Germinal center (tissue), 1 donor: Measurements from ENCODE around the gene C11orf54.
A peak's percentile ranks its signal among the peaks of the same experiment; 100 is the strongest.
"Not testable (repeated sequence)": the region's sequence is repeated elsewhere in the genome, so short reads cannot be mapped to it uniquely, and the experiment has no call there.

Source experiments
- DNase-seq: peaks from one replicate; pipeline ENCODE4 v3.0.0; 2012; ENCODE audit warnings: mixed read lengths, low spot score

The C11orf54 gene

GRCh38 chr11:93734427-93735222 is 6.8 kb upstream of the C11orf54 start:
- no peak for DNase-seq

- no peak for DNase-seq
Observed at GRCh38 chr11:93735627-93736026, 5.8 kb upstream of the C11orf54 start.

GRCh38 chr11:93736129-93736528 is 5.3 kb upstream of the C11orf54 start:
- DNase-seq: no peak

- DNase-seq: no peak
Observed at GRCh38 chr11:93737904-93738612, 3.4 kb upstream of the C11orf54 start.

- DNase-seq: no peak
Observed at GRCh38 chr11:93738647-93739081, 2.8 kb upstream of the C11orf54 start.

- DNase-seq: peak; percentile 8
Observed at GRCh38 chr11:93740031-93740729, 1.3 kb upstream of the C11orf54 start.

- peak; percentile 65 for DNase-seq
Observed at GRCh38 chr11:93740730-93741093, 760 bp upstream of the C11orf54 start.

GRCh38 chr11:93741882-93742226 is 382 bp downstream of the C11orf54 start:
- DNase-seq: peak; percentile 53

- no peak for DNase-seq
Observed at GRCh38 chr11:93743291-93743690, 1.8 kb downstream of the C11orf54 start.

- DNase-seq: no peak
Observed at GRCh38 chr11:93744669-93745004, 3.2 kb downstream of the C11orf54 start.

GRCh38 chr11:93745005-93745755 is 3.7 kb downstream of the C11orf54 start:
- not testable (repeated sequence) for DNase-seq

- no peak for DNase-seq
Observed at GRCh38 chr11:93746101-93746500, 4.6 kb downstream of the C11orf54 start.

GRCh38 chr11:93747122-93747521 is 5.7 kb downstream of the C11orf54 start:
- no peak for DNase-seq

GRCh38 chr11:93751001-93751400 is 9.5 kb downstream of the C11orf54 start:
- DNase-seq: no peak

GRCh38 chr11:93753241-93753640 is 11.8 kb downstream of the C11orf54 start:
- no peak for DNase-seq

GRCh38 chr11:93756748-93757147 is 15.3 kb downstream of the C11orf54 start:
- DNase-seq: no peak

GRCh38 chr11:93757301-93757700 is 15.8 kb downstream of the C11orf54 start:
- DNase-seq: no peak

- DNase-seq: no peak
Observed at GRCh38 chr11:93757924-93758865, 16.7 kb downstream of the C11orf54 start.

GRCh38 chr11:93759123-93759522 is 17.7 kb downstream of the C11orf54 start:
- not testable (repeated sequence) for DNase-seq

- DNase-seq: no peak
Observed at GRCh38 chr11:93761910-93762309, 20.4 kb downstream of the C11orf54 start.

- DNase-seq: no peak
Observed at GRCh38 chr11:93765551-93765950, 24.1 kb downstream of the C11orf54 start.
